ENCODE measurements around the gene FAM200A.

Gene FAM200A

DNA sequence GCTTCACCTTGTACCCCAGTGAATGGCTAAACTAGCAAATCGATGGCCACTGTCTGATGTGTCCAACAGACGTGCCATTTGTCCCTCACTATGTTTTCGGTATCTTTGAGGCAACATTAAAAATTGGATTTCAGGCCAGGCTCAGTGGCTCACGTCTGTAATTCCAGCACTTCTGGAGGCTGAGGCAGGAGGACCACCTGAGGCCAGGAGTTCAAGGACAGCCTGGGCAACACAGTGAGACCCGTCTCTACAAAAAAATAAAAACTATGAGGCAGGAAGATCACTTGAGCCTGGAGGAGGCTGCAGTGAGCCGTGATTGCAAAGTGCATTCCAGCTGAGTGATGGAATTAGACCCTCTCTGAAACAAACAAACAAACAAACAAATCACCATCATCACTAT, 8.0 kb downstream of the FAM200A start:
- H3K36me3 ChIP-seq (ENCODE audit: low read depth) = peaks cover 22% of the 10 kb centered on the region
- H3K9me3 ChIP-seq (ENCODE audit: severe bottlenecking) = peaks cover 13% of the 10 kb centered on the region
- H3K27me3 ChIP-seq (ENCODE audit: insufficient read depth, poor library complexity, severe bottlenecking) = no peaks in the 10 kb centered on the region
- no peak overlapping the region for H3K27ac ChIP-seq (ENCODE audit: poor library complexity, severe bottlenecking)
- DNase-seq (ENCODE audit: low spot score) (no peak), ATAC-seq (ENCODE audit: low read depth) (no peak)
- TF ChIP-seq, protein P1, sequence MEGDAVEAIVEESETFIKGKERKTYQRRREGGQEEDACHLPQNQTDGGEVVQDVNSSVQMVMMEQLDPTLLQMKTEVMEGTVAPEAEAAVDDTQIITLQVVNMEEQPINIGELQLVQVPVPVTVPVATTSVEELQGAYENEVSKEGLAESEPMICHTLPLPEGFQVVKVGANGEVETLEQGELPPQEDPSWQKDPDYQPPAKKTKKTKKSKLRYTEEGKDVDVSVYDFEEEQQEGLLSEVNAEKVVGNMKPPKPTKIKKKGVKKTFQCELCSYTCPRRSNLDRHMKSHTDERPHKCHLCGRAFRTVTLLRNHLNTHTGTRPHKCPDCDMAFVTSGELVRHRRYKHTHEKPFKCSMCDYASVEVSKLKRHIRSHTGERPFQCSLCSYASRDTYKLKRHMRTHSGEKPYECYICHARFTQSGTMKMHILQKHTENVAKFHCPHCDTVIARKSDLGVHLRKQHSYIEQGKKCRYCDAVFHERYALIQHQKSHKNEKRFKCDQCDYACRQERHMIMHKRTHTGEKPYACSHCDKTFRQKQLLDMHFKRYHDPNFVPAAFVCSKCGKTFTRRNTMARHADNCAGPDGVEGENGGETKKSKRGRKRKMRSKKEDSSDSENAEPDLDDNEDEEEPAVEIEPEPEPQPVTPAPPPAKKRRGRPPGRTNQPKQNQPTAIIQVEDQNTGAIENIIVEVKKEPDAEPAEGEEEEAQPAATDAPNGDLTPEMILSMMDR (IDR thresholded peaks at IDR 0.05; ENCODE audit: poor library complexity, severe bottlenecking) = no peak
- H3K4me3 ChIP-seq (ENCODE audit: severe bottlenecking) = no peak overlapping the region
- no peaks in the 10 kb centered on the region for H3K4me1 ChIP-seq (ENCODE audit: insufficient read depth, poor library complexity, severe bottlenecking)

DNA sequence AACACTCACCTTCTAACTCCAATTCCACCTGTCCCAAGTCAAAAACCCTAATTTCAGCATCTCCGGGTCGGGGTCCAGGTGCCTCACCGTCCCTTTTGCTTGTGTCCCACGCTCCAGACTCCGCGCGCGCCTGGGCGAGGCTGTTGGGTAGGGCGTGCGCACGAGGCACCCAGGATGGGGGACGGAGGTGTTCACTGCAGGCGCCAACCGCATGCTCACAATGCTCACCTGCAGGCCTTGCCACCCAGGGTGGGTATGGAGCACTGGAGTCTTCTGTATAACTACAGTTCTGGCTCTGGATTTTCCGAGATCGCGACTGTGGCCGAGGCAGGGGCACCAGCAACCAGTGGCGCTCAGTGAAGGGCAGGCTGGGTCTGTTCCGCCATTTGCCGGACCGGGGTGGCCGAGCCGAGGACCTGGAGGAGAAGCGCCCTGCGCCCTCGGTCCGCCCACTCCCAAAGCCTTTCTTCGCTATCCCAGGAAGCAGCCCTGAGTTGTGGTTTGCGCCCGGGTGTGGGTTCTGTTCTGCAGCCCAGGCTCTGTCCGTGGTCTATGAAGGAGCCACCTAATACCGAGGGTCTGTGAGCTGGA, 8.7 kb downstream of the FAM200A start:
- Histone ChIP-seq H3K36me3 (ENCODE audit: low read depth) (peaks cover 19% of the 10 kb centered on the region), H3K9me3 (ENCODE audit: severe bottlenecking) (peaks cover 13% of the 10 kb centered on the region), H3K4me3 (ENCODE audit: severe bottlenecking) (no peak overlapping the region), H3K27ac (ENCODE audit: poor library complexity, severe bottlenecking) (no peak overlapping the region), H3K27me3 (ENCODE audit: insufficient read depth, poor library complexity, severe bottlenecking) (no peaks in the 10 kb centered on the region), H3K4me1 (ENCODE audit: insufficient read depth, poor library complexity, severe bottlenecking) (no peaks in the 10 kb centered on the region)
- TF ChIP-seq, protein P1 (IDR thresholded peaks at IDR 0.05; ENCODE audit: poor library complexity, severe bottlenecking) = no peak
- ATAC-seq (ENCODE audit: low read depth) (no peak), DNase-seq (ENCODE audit: low spot score) (no peak)

DNA sequence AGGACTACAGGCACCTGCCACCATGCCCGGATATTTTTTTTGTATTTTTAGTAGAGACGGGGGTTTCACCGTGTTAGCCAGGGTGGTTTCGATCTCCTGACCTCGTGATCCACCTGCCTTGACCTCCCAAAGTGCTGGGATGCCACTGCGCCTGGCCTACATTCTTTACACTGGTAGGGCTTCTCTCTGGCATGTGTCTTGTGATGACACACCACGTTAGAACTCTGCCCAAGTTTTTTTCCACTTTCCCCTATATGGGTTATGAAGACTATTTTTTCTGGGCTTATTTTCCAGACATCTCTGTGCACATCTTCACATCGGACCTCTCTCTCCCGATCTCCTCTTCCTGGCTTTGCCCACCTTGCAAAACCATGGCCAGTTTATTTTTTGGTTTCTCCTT, 10.7 kb downstream of the FAM200A start:
- TF ChIP-seq, protein P1 (IDR thresholded peaks at IDR 0.05; ENCODE audit: poor library complexity, severe bottlenecking) = no peak
- Histone ChIP-seq H3K4me3 (ENCODE audit: severe bottlenecking) (no peak overlapping the region), H3K4me1 (ENCODE audit: insufficient read depth, poor library complexity, severe bottlenecking) (no peaks in the 10 kb centered on the region), H3K9me3 (ENCODE audit: severe bottlenecking) (peaks cover 13% of the 10 kb centered on the region), H3K27ac (ENCODE audit: poor library complexity, severe bottlenecking) (no peak overlapping the region), H3K27me3 (ENCODE audit: insufficient read depth, poor library complexity, severe bottlenecking) (no peaks in the 10 kb centered on the region), H3K36me3 (ENCODE audit: low read depth) (no peaks in the 10 kb centered on the region; the same call in 1 of the 2 replicates)
- DNase-seq (ENCODE audit: low spot score) = no peak
- no peak for ATAC-seq (ENCODE audit: low read depth)

DNA sequence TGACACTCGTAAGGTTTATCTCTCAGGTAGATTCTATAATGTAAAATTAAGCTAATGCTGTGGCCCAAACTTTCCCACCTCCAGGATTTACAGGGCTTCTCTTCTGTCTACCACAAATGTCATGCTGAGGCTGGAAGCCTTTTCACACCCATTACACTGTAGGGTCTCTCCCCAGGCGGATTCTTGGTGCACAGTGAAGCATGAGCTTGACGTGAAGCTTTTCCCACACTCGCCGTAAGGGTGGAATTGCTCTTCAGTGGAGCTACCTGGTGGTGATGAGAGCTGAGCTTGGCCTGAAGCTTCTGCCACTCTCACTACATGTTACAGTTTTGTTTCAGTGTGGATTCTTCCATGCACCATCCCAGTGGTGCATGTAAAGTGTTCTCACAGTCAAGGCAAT, 11.4 kb downstream of the FAM200A start:
- ATAC-seq (ENCODE audit: low read depth) = no peak
- no peaks in the 10 kb centered on the region for H3K36me3 ChIP-seq (ENCODE audit: low read depth)
- no peaks in the 10 kb centered on the region for H3K4me1 ChIP-seq (ENCODE audit: insufficient read depth, poor library complexity, severe bottlenecking)
- peaks cover 13% of the 10 kb centered on the region for H3K9me3 ChIP-seq (ENCODE audit: severe bottlenecking)
- TF ChIP-seq, protein P1 (IDR thresholded peaks at IDR 0.05; ENCODE audit: poor library complexity, severe bottlenecking) = no peak
- H3K4me3 ChIP-seq (ENCODE audit: severe bottlenecking) = no peak overlapping the region
- H3K27me3 ChIP-seq (ENCODE audit: insufficient read depth, poor library complexity, severe bottlenecking) = no peaks in the 10 kb centered on the region
- DNase-seq (ENCODE audit: low spot score) = no peak
- H3K27ac ChIP-seq (ENCODE audit: poor library complexity, severe bottlenecking) = no peak overlapping the region

DNA sequence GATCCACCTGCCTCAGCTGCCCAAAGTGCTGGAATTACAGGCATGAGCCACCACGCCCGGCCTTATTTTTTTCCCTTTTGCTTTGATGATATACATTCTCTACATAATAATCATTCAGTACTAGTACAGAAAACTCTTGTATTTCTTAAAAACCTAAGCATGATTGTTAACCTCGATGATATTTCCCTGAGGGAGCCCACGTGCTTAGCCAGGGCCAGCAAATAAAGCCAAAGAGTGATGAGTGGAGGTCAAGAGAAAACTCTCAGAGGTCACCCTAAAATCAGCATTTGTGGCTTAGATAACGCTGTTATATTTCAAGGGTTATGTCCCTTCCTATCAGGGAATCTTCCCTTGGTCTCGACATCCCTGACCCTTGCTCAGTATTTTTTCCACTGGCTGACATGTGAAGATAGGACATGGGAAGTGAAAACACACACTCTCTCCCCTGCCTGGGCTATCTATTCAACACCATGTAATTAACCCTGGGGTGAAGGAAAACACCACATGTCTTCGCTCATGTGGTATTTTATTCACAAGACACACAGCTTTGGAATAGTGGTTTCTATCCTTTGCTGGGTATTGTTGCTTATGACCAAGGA, 12.6 kb downstream of the FAM200A start:
- ATAC-seq (ENCODE audit: low read depth) = no peak
- Histone ChIP-seq H3K36me3 (ENCODE audit: low read depth) (no peaks in the 10 kb centered on the region), H3K4me3 (ENCODE audit: severe bottlenecking) (no peak overlapping the region), H3K9me3 (ENCODE audit: severe bottlenecking) (peaks cover 16% of the 10 kb centered on the region), H3K4me1 (ENCODE audit: insufficient read depth, poor library complexity, severe bottlenecking) (no peaks in the 10 kb centered on the region), H3K27ac (ENCODE audit: poor library complexity, severe bottlenecking) (no peak overlapping the region), H3K27me3 (ENCODE audit: insufficient read depth, poor library complexity, severe bottlenecking) (no peaks in the 10 kb centered on the region)
- TF ChIP-seq, protein P1 (IDR thresholded peaks at IDR 0.05; ENCODE audit: poor library complexity, severe bottlenecking) = no peak
- no peak for DNase-seq (ENCODE audit: low spot score)
